GM18951 (cell line): ENCODE results near the gene LY6G5C.
A peak's percentile ranks its signal among the peaks of the same experiment; 100 is the strongest.

Experiments
- POLR2A ChIP-seq: IDR thresholded peaks from 4 replicates; pipeline ENCODE4 v1.6.1; 2011; ENCODE audit warnings: mild to moderate bottlenecking; ENCODE audit not compliant: insufficient read length, insufficient read depth; ENCODE audit errors: extremely low read depth
- in situ Hi-C: fragments of 300-500 bp; cut with MboI; formaldehyde crosslinking; loops from one replicate; pipeline ENCODE4 v1.12.0; 2022; ENCODE audit warnings: low sequenced_read_pairs, mixed read lengths, inconsistent platforms; ENCODE audit not compliant: unreplicated experiment

Gene LY6G5C

DNA sequence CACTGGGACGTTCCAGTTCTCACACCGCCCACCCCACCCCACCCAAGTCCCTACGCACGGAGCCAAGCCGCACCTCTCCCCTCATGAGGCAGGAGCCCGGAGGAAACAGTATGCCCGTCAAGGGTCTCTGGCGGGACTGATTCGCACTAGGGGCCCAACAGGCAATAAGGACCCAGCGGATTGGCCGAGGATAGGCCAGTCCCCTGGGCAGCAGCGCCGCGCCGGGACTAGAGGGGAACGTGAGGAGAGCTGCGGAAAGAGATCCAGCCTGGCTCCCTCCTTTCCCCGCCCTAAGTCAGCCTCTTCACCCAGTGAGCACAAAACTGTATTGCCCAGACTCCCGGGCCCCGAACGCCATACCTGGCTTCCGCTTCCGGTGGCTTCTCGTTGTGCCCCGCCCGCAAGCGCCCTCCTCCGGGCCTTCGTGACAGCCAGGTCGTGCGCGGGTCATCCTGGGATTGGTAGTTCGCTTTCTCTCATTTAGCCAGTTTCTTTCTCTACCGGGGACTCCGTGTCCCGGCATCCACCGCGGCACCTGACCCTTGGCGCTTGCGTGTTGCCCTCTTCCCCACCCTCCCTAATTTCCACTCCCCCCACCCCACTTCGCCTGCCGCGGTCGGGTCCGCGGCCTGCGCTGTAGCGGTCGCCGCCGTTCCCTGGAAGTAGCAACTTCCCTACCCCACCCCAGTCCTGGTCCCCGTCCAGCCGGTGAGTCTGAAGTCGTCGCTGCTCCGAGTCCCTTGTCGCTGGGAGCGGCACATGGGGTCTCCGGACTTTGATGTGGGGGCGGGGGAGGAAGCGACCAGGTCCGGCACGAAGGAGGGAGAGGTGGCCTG, 15.1 kb downstream of the LY6G5C start, which contains the start of gene CSNK2B:
CSNK2B (plus strand) TSS at position 580 of the 836 bp plus-strand sequence. CDS start 752 bp downstream, outside the sequence.
- in situ Hi-C loops: no loop called here
- TF ChIP-seq POLR2A: peak; percentile 79

- TF ChIP-seq POLR2A: peak; percentile 20
- in situ Hi-C loops: no loop called here
Observed at GRCh38 chr6:31664790-31665500, 15.9 kb downstream of the LY6G5C start, which contains the start of gene GPANK1. GPANK1 (minus strand) TSS chr6:31664997; CDS start chr6:31664478, 519 bp downstream.

- TF ChIP-seq POLR2A: no peak
- in situ Hi-C loops: no loop called here
Observed at GRCh38 chr6:31663961-31664789, 16.7 kb downstream of the LY6G5C start.

DNA sequence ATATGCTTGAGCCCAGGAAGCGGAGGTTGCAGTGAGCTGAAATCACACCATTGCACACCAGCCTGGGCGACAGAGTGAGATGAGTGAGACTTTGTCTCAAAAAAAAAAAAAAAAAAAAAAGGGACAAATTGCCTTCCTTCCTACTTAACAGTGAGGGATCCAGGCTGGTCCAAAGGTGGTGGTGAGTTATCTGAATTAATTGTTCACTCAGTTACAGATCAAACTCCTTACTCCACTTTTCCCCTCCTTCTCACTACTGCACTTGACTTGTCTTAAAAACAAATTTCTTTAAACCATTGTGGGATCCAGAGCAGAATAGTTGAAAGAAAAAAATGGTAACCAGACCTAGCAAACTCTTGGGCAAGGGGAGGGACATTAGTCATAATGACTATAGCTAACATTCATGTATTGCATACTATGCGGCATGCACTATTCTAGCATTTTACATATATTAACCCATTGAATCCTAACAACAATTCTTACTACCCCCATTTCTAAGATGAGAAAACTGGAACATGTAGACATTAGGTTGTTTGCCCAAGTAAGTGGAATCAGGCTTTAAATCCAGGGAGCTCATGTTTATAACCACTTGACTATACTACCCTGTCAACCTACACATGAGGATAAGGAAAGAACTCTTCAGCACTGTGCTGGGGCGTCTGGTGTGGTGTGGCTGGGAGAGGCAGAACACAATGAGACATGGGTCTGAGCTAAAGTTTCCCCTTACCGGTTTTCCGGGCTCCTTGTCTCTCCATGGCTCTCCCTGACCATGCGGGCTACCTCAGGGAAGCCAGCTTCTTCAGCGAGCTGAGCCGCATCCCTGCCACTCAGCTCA, 17.5 kb downstream of the LY6G5C start:
- in situ Hi-C loops: no loop called here
- no peak for TF ChIP-seq POLR2A

- in situ Hi-C loops: no loop called here
- TF ChIP-seq POLR2A: no peak
Observed at GRCh38 chr6:31662124-31662723, 18.6 kb downstream of the LY6G5C start.

DNA sequence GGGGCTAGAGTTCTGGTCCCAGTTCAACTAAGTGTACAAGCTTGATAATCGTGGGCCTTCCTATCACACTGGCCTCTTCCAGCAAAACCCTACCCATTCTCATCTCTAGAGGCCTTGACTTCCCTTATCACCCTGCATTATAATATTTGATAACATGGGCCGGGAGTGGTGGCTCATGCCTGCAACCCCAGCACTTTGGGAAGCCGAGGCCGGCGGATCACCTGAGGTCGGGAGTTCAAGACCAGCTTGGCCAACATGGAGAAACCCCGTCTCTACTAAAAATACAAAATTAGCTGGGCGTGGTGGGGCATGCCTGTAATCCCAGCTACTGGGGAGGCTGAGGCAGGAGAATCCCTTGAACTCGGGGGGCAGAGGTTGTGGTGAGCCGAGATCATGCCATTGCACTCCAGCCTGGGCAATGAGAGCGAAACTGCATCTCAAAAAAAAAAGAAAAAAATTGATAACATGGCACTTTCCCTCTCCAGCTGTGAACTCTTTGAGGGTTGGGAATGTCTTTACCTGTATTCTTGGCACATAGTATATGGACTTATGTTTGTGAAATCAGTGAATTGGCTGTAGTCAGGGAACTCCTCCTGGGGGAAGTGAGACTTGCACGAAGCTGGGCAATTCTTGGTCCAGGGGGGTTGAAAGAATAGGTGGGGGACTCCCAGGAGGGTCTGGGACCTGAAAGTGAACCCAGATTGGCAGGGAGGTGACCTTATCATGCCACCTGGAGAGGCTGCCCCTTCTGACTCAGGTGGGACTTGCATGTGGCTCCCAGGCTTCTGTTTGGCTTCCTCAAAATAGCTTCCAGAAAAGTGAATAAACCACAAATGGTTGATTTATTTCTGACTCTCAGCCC, 19.4 kb downstream of the LY6G5C start:
- in situ Hi-C loops: no loop called here
- no peak for TF ChIP-seq POLR2A

- in situ Hi-C loops: no loop called here
Observed at GRCh38 chr6:31660381-31661261, 20.2 kb downstream of the LY6G5C start, which contains the start of gene C6orf47. C6orf47 (minus strand) TSS chr6:31660778; CDS start chr6:31659947, 831 bp downstream.

DNA sequence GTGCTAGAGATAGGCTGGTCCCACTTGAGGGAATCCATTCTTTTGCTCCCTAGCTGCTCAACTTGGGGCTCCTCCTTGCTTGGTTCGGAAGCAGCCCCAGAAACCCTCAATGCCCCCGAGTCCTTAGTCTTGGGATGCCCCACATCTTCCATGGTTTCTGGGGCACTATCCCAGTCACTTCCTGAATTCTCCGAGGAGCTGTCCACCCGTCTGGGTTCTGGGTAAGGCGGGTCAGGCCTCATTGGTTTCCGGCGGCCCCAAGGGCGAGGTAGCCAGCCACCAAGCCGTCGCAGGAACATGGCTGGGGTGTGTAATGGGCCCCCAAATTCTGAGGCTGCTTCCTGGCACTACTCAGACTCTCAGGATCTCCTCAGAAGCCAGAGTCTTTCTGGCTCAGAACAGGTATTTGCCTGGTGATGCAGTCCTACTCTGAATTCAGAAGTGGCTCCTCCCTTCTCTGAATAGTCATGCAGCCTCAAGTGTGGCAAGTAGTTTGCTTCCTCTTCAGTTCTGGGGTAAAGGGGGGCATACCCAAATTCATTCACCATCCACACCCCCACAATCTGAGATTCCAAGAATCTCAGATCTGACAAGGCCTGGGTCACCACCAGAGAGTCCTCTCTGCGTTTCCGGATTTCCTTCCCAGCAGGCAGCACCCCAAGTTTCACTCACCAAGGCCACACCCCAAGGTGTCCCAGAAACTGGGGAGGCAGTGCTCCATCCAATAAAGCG, 21.1 kb downstream of the LY6G5C start:
- in situ Hi-C loops: no loop called here
- no peak for TF ChIP-seq POLR2A

More at GRCh38 chr6:31660381-31661261, 20.2 kb downstream of the LY6G5C start, which contains the start of gene C6orf47:
- peak; percentile 96 for TF ChIP-seq POLR2A

DNA sequence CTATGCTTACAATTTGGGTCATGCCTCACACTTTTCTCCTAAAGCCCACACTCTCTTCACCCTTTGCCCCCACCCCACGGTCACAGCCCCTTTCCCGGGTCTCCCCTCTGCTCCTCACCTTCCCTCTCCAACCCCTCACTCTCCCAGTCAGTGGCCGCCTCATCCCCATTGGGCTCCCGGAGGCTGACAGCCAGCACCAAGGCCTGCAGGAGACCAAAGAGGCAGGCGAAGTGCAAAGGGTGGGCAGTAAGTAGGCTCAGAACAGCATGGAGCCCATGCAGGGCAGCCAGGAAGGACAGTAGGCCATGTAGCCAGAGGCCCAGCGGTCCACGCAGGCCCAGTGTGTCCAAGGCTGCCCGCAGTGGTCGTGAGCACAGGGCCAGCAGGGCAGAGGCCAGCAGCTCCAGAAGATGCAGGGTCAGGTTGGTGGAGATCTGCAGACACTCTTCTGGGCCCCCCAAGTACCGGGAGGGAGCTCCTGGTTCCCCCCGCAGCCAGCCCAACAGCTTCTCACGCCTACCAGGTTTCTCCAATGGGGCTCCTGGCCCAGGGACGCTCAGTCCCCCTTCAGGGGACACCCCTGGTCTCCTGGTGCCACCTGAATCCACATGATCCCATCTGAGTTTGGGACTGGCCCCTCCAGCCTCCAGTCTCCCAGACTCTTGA, 21.8 kb downstream of the LY6G5C start:
- no peak for TF ChIP-seq POLR2A
- in situ Hi-C loops: no loop called here
